NCI-H510A (cell line): ENCODE results near the gene CD163.
"Not testable (repeated sequence)": the region's sequence is repeated elsewhere in the genome, so short reads cannot be mapped to it uniquely, and the experiment has no call there.

Experiments
- DNase-seq: peaks from one replicate; lab custom pipeline; 2025; lab: John Stamatoyannopoulos, UW

Gene CD163

DNA sequence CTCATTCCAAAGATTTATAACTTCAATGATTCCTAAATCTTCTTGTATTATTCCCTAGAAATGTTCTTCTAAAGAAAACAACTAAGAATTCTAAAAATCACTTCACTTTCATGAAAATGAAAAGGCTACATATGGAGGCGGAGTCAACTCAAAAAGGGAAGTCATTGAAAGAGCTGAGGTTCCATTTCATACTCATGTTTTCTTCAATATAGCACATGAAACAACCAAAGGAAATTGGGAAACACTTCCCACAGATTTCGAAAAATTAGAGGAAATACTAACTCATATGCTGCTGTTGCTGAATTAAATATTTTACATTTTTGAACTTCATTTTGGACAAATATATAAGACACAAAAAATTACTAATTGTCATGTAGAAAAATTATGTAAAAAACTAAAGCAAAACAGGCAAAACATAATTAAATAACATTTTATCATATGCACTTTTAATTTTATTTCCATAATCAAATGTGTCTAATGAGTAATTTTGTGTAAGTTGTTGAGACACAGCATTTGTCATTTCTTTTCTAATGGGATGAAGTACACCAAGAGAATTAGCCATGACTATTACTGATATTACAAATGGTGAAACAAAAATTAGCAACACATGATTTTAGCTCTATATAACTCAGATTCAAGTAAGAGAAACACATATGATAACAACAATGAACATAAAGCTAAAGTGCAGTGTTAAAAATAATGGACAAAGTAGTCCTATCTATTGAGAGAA, at the start of gene CD163:
Gene CD163 (minus strand): TSS at position 92 of the 730 bp plus-strand sequence. CDS start 87 bp downstream, at position 5.
- no peak for DNase-seq

GRCh38 chr12:7542813-7543212, 39.2 kb upstream of the CD163 start:
- DNase-seq = no peak

DNA sequence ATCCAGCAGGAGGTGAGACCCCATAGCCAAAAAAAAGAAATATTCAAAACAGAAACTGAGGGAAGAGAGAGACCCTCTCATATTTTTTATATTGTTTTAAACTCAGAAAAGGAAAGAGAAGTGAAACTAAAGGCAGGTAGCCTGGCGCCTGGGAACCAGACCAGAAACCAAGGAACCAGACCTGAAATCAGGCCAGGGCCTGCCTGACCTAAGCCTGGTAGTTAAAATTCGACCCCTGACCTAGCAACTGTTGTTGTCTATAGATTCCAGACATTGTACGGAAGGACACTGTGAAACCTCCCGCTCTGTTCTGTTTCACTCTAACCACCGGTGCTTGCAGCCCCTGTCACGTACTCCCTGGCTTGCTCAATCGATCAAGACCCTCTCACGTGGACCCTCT, 38.5 kb upstream of the CD163 start:
- DNase-seq = no peak

DNA sequence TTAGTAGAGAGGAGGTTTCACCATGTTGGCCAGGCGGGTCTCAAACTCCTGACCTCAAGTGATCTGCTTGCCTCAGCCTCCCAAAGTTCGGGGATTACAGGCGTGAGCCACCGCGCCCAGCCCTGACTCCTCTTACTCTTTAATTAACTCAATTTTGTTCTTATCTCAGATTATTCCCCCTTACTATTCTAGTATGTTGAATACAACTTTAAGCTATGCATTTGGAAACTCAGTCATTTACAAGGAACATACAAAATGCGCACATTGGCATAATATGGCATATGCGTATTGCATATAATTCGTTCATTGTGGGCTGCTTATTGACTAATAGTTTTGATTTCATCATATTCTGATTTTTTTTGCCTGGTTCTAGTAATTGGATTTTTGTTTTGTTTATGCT, 10.8 kb upstream of the CD163 start:
- DNase-seq = no peak

GRCh38 chr12:7512553-7512952, 9.0 kb upstream of the CD163 start:
- DNase-seq = no peak

GRCh38 chr12:7509793-7510470, 6.4 kb upstream of the CD163 start:
- not testable (repeated sequence) for DNase-seq

GRCh38 chr12:7502612-7503011, 965 bp downstream of the CD163 start:
- DNase-seq = no peak

DNA sequence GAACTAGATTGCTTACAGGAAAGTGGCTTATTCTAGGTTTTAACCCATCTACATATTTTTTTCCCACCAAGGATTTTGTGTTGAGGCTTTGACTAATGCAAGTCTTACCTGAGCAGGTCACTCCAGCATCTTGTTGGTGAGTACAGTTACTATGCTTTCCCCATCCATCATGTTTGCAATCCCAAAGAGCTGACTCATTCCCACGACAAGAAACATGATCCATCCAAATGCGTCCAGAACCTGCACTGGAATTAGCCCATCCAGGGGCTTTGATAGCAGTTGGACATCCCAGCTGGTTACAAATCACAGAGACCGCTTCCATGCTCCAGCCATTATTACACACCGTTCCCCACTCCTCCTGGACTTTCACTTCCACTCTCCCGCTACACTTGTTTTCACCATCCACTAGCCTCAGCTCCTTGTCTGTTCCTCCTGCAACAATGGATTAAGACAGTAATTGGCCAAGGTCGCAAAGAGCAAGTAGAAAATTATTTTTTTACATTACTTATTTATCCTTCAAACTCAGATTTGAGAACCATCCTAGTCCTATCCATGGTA, 2.5 kb downstream of the CD163 start:
- no peak for DNase-seq

- DNase-seq = no peak
Observed at GRCh38 chr12:7499636-7500035, 3.9 kb downstream of the CD163 start.

- DNase-seq = no peak
Observed at GRCh38 chr12:7498809-7499208, 4.8 kb downstream of the CD163 start.

GRCh38 chr12:7497661-7498060, 5.9 kb downstream of the CD163 start:
- DNase-seq = no peak

DNA sequence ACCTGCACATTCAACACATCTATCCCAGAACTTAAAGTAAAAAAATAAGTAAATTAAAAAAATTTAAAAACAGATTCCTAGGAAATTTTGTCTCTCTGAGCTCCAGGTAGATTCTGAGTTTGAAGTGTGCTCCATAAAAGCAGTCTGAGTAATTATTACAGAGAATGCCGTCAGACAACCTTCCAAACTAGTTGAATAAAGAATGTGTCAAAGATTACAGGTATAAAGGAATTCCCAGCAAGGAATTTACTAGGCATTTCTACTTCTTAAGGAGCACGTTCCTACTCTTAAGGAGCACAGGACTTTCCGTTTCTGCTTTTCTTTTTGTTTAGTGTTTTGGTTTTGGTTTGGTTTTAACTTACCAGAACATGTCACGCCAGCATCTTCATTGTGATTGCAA, 7.1 kb downstream of the CD163 start:
- no peak for DNase-seq

GRCh38 chr12:7495136-7495535, 8.4 kb downstream of the CD163 start:
- no peak for DNase-seq

DNA sequence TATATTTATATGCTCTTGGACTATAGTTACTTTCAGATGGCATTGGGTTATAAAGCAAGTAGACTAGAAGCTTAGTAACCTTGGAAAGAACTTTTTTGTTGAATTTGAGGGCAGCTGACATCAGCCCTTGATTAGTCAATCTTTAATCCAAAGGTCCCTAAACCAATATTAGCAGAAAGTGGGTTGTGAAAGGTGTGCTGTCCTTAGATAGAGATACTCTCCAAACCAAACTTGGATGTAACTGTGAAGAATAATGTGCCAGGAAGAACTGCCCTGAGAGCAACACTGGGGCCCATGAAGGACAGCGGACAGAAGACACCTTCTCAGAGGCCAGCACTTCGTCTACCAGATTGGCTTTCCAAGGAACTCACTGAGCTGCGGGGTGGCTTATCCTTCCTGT, 10.6 kb downstream of the CD163 start:
- no peak for DNase-seq

DNA sequence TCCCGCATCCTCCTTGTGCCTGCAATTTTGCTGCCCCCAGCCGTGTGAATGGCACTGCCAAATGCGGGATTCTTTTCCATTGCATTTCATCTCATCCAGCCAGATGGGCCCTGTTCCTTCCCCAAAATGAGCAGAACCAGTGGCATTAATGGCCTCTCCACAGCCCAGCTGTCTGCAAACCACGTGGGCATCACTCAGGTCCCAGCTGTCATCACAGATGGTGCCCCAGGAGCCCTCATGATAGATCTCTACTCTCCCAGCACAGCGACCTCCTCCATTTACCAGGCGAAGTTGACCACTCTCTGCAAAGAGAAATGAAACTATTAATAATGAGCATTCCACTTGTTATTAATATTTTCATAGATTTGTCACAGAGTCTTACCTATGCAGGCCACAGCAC, 17.1 kb downstream of the CD163 start:
- no peak for DNase-seq

DNA sequence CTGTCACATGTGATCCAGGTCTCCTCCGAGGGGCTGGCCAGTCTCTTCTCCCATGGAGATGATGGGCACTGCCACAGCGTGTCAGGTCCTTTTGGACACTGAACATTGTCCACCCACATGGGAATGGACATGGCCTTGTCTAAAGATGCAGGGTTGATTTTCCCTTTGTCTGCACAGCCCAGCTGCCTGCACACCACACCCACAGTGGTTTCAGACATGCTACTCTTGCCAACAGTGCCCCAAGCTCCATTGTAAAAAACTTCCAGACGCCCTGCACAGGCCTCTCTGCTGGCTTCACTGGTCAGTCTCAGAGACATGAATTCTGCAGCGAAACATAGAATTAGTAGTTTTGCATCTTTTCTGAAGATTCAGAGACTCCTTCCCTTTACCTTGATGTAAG, 18.5 kb downstream of the CD163 start:
- no peak for DNase-seq

- DNase-seq = no peak
Observed at GRCh38 chr12:7483343-7483742, 20.2 kb downstream of the CD163 start.

GRCh38 chr12:7479771-7480170, 23.8 kb downstream of the CD163 start:
- no peak for DNase-seq

GRCh38 chr12:7472060-7472459, 31.5 kb downstream of the CD163 start:
- no peak for DNase-seq

DNA sequence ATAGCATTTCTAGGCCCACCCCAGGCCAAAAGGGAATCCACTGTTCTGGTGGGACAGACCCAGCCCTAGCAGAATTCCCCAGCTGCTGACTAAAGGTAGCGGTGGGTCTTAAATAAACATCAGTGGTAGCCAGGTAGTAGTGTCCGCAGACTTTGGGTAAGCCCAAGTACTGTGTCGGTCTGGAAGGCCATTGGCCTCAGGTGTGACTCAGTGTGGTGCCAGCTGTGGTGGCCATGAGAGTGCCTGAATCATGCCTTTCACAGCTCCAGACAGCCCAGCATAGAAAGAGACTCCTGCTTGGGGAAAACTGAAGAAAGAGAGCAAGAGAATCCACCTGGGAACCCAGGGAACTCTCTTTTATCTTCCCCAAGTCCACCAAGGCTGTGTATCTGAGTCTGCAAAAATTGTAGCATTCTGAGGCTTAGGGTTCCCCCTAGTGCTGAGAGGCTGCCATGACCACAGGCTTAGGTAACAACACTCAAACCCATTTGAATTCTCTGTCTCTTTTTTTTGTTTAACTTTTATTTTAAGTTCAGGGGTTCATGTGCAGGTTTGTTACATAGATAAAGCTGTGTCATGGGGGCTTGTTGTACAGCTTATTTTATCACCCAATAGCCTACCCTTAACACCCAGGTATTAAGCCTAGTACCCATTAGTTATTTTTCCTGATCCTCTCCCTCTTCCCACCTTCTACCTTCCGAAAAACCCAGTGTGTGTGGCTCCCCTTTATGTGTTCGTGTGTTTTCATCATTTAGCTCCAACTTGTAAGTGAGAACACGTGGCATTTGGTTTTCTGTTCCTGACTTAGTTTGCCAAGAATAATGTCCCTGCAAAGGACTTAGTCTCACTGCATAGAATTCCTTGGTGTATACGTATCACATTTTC, 43.0 kb downstream of the CD163 start:
- no peak for DNase-seq

DNA sequence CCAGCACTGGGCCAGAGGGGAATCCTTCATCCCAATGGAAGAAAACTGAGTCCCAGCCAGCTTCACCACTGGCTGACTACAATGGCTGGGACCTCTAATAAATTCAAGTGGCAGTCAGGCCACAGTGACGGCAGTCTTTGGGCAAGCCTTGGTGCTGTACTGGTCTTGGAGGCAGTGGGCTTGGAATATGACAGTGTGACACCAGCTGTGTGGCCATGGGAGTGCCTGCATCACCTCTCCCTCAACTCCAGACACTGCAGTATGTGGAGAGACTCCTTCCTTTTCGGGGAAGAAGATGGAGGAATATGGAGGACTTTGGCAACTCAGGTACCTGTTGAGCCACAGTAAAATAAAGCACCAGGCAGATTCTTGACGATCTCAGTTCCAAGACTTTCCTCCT, 43.6 kb downstream of the CD163 start:
- no peak for DNase-seq

DNA sequence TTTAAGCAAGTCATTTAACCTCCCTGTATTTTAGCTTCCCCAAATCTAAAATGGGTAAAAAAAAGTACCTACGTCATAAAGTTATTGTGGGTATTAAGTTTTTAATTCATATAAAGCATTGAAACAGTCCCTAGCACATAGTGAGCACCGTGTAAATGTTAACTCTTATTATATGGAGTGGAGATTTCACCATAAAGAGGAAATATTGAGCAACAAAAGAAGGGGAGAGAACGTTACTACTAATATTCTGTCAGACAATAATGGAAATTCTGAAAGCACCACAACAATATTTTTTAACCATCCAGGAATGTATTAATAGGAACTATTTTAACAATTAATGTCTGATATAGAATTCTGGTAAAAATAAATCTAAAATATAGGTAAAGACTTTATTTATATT, 51.8 kb downstream of the CD163 start:
- no peak for DNase-seq
